Peyer's patch (tissue), 4 donors: ENCODE data around the gene ERVFRD-1.

Experiments
- CTCF ChIP-seq, 6 experiments: fragments of 450-650 bp in 4 of 6; fragments of 200-600 bp in 2 of 6; sonication (generic) in 1 of 6; IDR thresholded peaks; one replicate each; pipeline ENCODE4 v1.5.1; 2017 to 2019; ENCODE audit warnings: antibody characterized with exemption in 6 of 6, mild to moderate bottlenecking in 3 of 6, moderate library complexity in 1 of 6
- POLR2A ChIP-seq, 2 donors: fragments of 450-650 bp; IDR thresholded peaks; one replicate each; pipeline ENCODE4 v1.5.1; 2017; ENCODE audit warnings: antibody characterized with exemption in 2 of 2, mild to moderate bottlenecking in 2 of 2, moderate library complexity in 2 of 2

GRCh38 chr6:11160199-11160598 is 48.7 kb upstream of the ERVFRD-1 start:
- TF ChIP-seq POLR2A (IDR thresholded peaks at IDR 0.05): no peak
- no peak for TF ChIP-seq CTCF (IDR thresholded peaks at IDR 0.05)
